ENCODE measurements around the gene SMIM35.

DNA sequence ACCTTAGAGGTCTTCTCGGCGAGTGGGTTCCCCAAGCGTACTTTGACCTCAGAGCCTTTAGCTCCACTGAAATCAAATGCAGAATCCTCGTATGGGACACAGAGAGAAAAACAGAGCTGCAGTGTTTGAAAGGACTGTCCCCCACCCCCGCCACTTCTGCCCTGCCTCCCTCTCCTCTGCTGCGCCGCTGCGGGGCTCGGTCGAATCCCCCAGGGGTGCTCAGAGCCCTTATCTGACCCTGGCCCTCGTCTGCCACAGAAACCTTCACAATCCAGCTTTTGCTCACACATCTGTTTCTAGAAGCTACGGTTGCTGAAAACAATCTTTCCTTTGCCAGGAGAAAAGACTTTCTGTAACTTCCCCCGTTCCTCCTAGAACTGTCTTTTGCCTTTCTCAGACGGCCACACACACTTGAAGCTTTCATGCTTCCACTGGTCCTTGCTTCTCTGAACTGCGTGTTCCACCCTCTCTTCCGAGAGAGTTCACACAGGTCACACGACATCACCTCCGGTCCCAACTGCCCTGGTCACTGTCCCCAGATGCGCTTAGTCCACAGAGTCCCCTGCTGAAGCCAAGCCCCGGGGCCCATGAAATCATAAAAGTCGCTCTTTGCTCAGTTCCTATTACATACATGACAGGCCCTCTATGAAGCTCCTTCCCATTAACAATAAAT lies 3.7 kb downstream of the SMIM35 start:
- TF ChIP-seq, protein P1, sequence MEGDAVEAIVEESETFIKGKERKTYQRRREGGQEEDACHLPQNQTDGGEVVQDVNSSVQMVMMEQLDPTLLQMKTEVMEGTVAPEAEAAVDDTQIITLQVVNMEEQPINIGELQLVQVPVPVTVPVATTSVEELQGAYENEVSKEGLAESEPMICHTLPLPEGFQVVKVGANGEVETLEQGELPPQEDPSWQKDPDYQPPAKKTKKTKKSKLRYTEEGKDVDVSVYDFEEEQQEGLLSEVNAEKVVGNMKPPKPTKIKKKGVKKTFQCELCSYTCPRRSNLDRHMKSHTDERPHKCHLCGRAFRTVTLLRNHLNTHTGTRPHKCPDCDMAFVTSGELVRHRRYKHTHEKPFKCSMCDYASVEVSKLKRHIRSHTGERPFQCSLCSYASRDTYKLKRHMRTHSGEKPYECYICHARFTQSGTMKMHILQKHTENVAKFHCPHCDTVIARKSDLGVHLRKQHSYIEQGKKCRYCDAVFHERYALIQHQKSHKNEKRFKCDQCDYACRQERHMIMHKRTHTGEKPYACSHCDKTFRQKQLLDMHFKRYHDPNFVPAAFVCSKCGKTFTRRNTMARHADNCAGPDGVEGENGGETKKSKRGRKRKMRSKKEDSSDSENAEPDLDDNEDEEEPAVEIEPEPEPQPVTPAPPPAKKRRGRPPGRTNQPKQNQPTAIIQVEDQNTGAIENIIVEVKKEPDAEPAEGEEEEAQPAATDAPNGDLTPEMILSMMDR (IDR thresholded peaks at IDR 0.05; ENCODE audit: insufficient read depth, low read length), result no peak
- TF ChIP-seq, protein P2, sequence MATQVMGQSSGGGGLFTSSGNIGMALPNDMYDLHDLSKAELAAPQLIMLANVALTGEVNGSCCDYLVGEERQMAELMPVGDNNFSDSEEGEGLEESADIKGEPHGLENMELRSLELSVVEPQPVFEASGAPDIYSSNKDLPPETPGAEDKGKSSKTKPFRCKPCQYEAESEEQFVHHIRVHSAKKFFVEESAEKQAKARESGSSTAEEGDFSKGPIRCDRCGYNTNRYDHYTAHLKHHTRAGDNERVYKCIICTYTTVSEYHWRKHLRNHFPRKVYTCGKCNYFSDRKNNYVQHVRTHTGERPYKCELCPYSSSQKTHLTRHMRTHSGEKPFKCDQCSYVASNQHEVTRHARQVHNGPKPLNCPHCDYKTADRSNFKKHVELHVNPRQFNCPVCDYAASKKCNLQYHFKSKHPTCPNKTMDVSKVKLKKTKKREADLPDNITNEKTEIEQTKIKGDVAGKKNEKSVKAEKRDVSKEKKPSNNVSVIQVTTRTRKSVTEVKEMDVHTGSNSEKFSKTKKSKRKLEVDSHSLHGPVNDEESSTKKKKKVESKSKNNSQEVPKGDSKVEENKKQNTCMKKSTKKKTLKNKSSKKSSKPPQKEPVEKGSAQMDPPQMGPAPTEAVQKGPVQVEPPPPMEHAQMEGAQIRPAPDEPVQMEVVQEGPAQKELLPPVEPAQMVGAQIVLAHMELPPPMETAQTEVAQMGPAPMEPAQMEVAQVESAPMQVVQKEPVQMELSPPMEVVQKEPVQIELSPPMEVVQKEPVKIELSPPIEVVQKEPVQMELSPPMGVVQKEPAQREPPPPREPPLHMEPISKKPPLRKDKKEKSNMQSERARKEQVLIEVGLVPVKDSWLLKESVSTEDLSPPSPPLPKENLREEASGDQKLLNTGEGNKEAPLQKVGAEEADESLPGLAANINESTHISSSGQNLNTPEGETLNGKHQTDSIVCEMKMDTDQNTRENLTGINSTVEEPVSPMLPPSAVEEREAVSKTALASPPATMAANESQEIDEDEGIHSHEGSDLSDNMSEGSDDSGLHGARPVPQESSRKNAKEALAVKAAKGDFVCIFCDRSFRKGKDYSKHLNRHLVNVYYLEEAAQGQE (IDR thresholded peaks at IDR 0.05; ENCODE audit: insufficient replicate concordance, low read depth), result no peak
- no peak for TF ChIP-seq POLR2AphosphoS5 (IDR thresholded peaks at IDR 0.05; ENCODE audit: low read depth)
- TF ChIP-seq SPI1 (IDR thresholded peaks at IDR 0.05; ENCODE audit: borderline replicate concordance, low read depth), result no peak

Data from HL-60 (cell line).